Suprapubic skin (tissue), 4 donors: ENCODE measurements around the gene MAP3K10. TPM values are rescaled to one million over a fixed set of nuclear protein-coding genes. Genes with fewer than 3 reads are reported as not detected.
"Not testable (repeated sequence)": the region's sequence is repeated elsewhere in the genome, so short reads cannot be mapped to it uniquely, and the experiment has no call there.

ENCODE experiments used
- DNase-seq, 2 donors: peaks; one replicate each; pipeline ENCODE4 v3.0.0-alpha.2; 2019; ENCODE audit warnings: low spot score in 2 of 2
- H3K27ac ChIP-seq: fragments of 200-600 bp; sonication (generic); one replicate; pipeline ENCODE4 v1.5.1; 2019
- H3K27me3 ChIP-seq: fragments of 200-600 bp; sonication (generic); one replicate; pipeline ENCODE4 v1.5.1; 2019
- H3K36me3 ChIP-seq: fragments of 200-600 bp; sonication (generic); one replicate; pipeline ENCODE4 v1.5.1; 2019
- H3K4me1 ChIP-seq: fragments of 200-600 bp; sonication (generic); one replicate; pipeline ENCODE4 v1.5.1; 2019
- H3K4me3 ChIP-seq: fragments of 200-600 bp; sonication (generic); one replicate; pipeline ENCODE4 v1.5.1; 2019; ENCODE audit warnings: mild to moderate bottlenecking
- H3K9me3 ChIP-seq: fragments of 200-600 bp; sonication (generic); one replicate; pipeline ENCODE4 v1.5.1; 2019
- CTCF ChIP-seq, 2 donors: fragments of 200-600 bp in 1 of 2; fragments of 450-650 bp in 1 of 2; sonication (generic) in 1 of 2; IDR thresholded peaks; one replicate each; pipeline ENCODE4 v1.5.1; 2016 to 2019; ENCODE audit warnings: antibody characterized with exemption in 2 of 2, mild to moderate bottlenecking in 1 of 2, moderate library complexity in 1 of 2
- EP300 ChIP-seq: sonication (generic); formaldehyde crosslinking; IDR thresholded peaks from one replicate; pipeline ENCODE4 v1.6.1; 2017; ENCODE audit warnings: antibody characterized with exemption
- POLR2A ChIP-seq, 2 donors: fragments of 450-650 bp; IDR thresholded peaks; one replicate each; pipeline ENCODE4 v1.6.1; 2017; ENCODE audit warnings: antibody characterized with exemption in 2 of 2, mild to moderate bottlenecking in 2 of 2, moderate library complexity in 2 of 2
- POLR2AphosphoS5 ChIP-seq, 3 donors: sonication (generic); formaldehyde crosslinking; IDR thresholded peaks; one replicate each; pipeline ENCODE4 v1.6.1; 2017; ENCODE audit warnings: antibody characterized with exemption in 3 of 3
- WGBS: methylation state at CpG from one replicate; pipeline ENCODE4 v1.1.5; 2018; 5-methylcytosine and 5-hydroxymethylcytosine counted together
- total RNA-seq, 4 donors: library from RNA; depleted of rRNA; stranded (reverse); fragments of >200 nt; gene quantifications; one replicate each; pipeline ENCODE4 v1.1.0, GENCODE V29; 2016

The MAP3K10 gene
- total RNA-seq: 10 to 100 TPM; 11.0 to 20.4 (median 17.1) TPM

- Histone ChIP-seq H3K27ac (peak within 1 kb of the TSS; percentile 81), H3K36me3 (no peaks in the 10 kb centered on the region), H3K9me3 (no peaks in the 10 kb centered on the region), H3K4me1 (peaks cover 25% of the 10 kb centered on the region), H3K4me3 (peak within 1 kb of the TSS; percentile 79), H3K27me3 (no peaks in the 10 kb centered on the region)
- TF ChIP-seq POLR2A (IDR thresholded peaks at IDR 0.05): peak in 1 of 2 donors; percentile 19
- peak in 1 of 3 donors; percentile 15 for TF ChIP-seq POLR2AphosphoS5 (IDR thresholded peaks at IDR 0.05)
- TF ChIP-seq EP300: no peak
- TF ChIP-seq CTCF (IDR thresholded peaks at IDR 0.05): no peak
- 0% methylated on average over 9 of the region's 116 CpGs for WGBS
- DNase-seq: peak; percentile 86 to 91
These were observed at the start of gene MAP3K10 for GRCh38 chr19:40190891-40191835. MAP3K10 (plus strand) TSS chr19:40191426; CDS start chr19:40192032, 606 bp downstream.

DNA sequence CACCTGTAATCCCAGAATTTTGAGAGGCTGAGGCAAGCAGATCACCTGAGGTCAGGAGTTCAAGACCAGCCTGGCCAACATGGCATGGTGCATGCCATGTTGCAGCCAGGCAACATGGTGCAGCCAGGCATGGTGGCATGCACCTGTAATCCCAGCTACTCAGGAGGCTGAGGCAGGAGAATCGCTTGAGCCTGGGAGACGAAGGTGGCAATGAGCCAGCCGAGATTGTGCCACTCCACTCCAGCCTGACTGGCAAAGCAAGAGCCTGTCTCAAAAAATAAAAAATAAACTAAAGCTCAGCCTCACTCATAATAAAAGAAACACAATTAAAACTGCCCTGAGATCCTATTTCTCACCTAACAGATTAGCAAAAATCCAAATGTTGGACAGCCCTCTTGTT is 49.7 kb upstream of the MAP3K10 start:
- no peaks in the 10 kb centered on the region for H3K4me1 ChIP-seq
- peaks cover 1% of the 10 kb centered on the region for H3K27me3 ChIP-seq
- H3K27ac ChIP-seq: no peak overlapping the region
- H3K9me3 ChIP-seq: no peaks in the 10 kb centered on the region
- no peak overlapping the region for H3K4me3 ChIP-seq
- DNase-seq: no peak
- no peak for TF ChIP-seq POLR2A (IDR thresholded peaks at IDR 0.05)
- TF ChIP-seq CTCF (IDR thresholded peaks at IDR 0.05): no peak
- no peak for TF ChIP-seq EP300
- no peak for TF ChIP-seq POLR2AphosphoS5 (IDR thresholded peaks at IDR 0.05)
- WGBS: 43% methylated on average over 3 of the region's 3 CpGs
- H3K36me3 ChIP-seq: no peaks in the 10 kb centered on the region

DNA sequence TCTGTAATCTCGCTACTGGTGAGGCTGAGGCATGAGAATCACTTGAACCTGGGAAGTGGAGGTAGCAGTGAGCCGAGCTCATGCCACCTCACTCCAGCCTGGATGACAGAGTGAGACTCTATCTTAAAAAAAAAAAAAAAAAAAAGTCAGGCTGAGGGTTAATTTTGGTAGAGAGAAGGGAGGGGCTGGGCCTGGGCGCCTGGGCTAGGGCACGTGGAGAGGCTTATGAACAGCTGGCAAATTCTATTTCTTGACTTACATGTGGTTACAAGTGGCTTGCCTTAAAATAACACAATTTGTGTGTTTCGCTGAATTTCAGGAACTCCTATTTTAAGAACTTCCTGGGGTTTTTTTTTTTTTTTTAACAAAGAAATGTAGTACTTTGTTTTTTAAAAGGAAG is 47.6 kb upstream of the MAP3K10 start:
- Histone ChIP-seq H3K27me3 (no peaks in the 10 kb centered on the region), H3K27ac (no peak overlapping the region), H3K4me1 (peaks cover 14% of the 10 kb centered on the region), H3K4me3 (no peak overlapping the region), H3K9me3 (no peaks in the 10 kb centered on the region), H3K36me3 (no peaks in the 10 kb centered on the region)
- TF ChIP-seq EP300 (no peak), CTCF (IDR thresholded peaks at IDR 0.05) (no peak), POLR2A (IDR thresholded peaks at IDR 0.05) (no peak), POLR2AphosphoS5 (IDR thresholded peaks at IDR 0.05) (no peak)
- WGBS: 44% methylated on average over 5 of the region's 5 CpGs
- no peak for DNase-seq

DNA sequence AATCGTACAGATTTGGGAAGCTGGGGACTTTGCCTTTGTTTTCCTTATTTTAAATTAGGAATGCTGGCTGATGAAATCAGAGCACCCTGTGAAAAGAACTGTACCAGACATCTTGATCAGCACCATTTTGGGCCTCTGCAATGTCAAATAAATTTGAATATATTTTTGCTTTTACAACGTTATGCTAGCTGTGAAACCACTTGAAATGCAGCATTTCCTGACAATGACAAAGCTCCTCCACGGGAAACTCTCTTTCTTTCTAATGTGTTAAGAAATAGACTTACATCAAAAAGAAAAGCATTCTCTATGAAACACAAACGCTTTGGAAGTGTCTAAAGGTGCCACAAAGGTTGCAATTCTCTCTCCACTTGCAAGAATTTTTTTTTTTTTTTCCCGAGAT is 47.1 kb upstream of the MAP3K10 start:
- Histone ChIP-seq H3K4me1 (peaks cover 14% of the 10 kb centered on the region), H3K9me3 (no peaks in the 10 kb centered on the region), H3K36me3 (no peaks in the 10 kb centered on the region), H3K27me3 (no peaks in the 10 kb centered on the region), H3K27ac (no peak overlapping the region), H3K4me3 (no peak overlapping the region)
- WGBS: 38% methylated on average over 5 of the region's 5 CpGs
- TF ChIP-seq CTCF (IDR thresholded peaks at IDR 0.05): no peak
- TF ChIP-seq POLR2A (IDR thresholded peaks at IDR 0.05): no peak
- DNase-seq: no peak

DNA sequence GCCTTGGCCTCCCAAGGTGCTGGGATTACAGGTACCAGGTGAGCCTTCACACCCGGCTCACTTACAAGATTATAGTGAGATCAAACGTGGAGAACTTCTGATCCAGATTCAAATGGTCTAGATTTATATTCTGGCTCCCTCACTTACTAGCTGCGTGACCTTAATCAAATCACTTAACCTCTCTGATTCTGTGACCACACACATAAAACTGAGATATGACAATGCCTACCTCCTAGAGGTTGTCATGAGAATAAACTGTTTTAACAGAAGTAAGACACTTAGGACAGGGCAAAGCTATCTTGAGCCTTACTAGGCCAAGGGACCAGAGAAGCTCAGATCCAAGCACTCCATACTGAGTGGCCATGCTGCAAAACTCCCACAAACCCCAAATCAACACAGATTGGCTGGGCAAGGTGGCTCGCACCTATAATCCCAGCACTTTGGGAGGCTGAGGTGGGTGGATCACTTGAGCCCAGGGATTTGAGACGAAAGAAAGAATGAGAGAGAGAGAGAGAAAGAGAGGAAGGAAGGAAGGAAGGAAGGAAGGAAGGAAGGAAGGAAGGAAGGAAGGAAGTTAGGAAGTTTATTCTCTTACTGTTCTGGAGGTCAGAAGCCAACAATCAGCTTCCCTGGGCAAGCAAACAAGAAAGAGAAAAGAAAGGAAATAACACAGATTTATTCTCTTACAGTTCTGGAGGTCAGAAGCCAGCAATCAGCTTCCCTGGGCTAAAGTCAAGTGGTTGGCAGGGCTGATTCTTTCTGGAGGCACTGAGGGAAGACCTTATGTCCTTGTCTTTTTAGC is 46.1 kb upstream of the MAP3K10 start:
- Histone ChIP-seq H3K36me3 (no peaks in the 10 kb centered on the region), H3K9me3 (no peaks in the 10 kb centered on the region), H3K27me3 (no peaks in the 10 kb centered on the region), H3K4me1 (peaks cover 14% of the 10 kb centered on the region), H3K4me3 (no peak overlapping the region), H3K27ac (no peak overlapping the region)
- DNase-seq: no peak
- 78% methylated on average over 5 of the region's 5 CpGs for whole genome bisulfite sequencing
- TF ChIP-seq CTCF (IDR thresholded peaks at IDR 0.05) (no peak), EP300 (no peak), POLR2A (IDR thresholded peaks at IDR 0.05) (no peak), POLR2AphosphoS5 (IDR thresholded peaks at IDR 0.05) (no peak)

- not testable (repeated sequence) for H3K9me3 ChIP-seq
- peaks cover 14% of the 10 kb centered on the region for H3K4me1 ChIP-seq
- 80% methylated on average over 6 of the region's 6 CpGs for whole genome bisulfite sequencing
These were observed 45.5 kb upstream of the MAP3K10 start for GRCh38 chr19:40145749-40146029.

More at GRCh38 chr19:40145749-40146029, 45.5 kb upstream of the MAP3K10 start:
- not testable (repeated sequence) for H3K27me3 ChIP-seq, H3K27ac ChIP-seq, H3K4me3 ChIP-seq, H3K36me3 ChIP-seq
- peak in 1 of 2 donors; percentile 9 for DNase-seq
